Astrocyte (in vitro differentiated cells and primary cell): ENCODE results near the gene INSRR.

Experiments
- EZH2 ChIP-seq: IDR thresholded peaks from 2 replicates; pipeline ENCODE4 v1.6.1; 2012; ENCODE audit warnings: mild to moderate bottlenecking, low read length, inconsistent platforms; ENCODE audit not compliant: insufficient read depth
- TF ChIP-seq, protein P1 (sequence below): IDR thresholded peaks from 2 replicates; pipeline ENCODE4 v1.5.1; 2011; ENCODE audit warnings: low read depth, mild to moderate bottlenecking, inconsistent platforms, low read length, moderate library complexity; ENCODE audit not compliant: insufficient read depth

DNA sequence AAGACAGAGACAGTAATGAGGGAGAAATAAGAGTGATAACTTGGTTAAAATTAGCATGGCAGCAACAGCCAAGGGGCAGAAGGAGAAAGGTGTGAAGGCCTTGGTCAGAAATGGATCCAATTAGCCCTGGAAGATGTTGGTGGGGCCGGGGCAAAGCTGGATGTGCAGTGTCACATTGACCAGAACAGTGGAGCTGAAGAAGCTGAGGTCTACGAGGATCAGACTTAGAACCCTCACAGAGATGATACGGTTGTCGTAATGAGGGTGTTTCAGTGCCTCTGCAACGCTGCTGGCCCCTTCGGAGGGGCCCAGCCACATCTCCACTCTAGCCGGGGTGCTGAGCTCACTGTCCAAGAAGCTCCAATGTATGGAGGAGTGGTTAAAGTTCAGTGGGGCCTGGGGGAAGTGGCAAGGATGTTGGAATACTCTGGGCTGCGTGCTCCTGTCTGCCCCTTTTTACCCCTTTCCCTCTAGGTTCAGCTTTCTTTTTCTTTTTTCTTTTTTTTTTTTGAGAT lies 56.4 kb downstream of the INSRR start:
- TF ChIP-seq, protein P1, sequence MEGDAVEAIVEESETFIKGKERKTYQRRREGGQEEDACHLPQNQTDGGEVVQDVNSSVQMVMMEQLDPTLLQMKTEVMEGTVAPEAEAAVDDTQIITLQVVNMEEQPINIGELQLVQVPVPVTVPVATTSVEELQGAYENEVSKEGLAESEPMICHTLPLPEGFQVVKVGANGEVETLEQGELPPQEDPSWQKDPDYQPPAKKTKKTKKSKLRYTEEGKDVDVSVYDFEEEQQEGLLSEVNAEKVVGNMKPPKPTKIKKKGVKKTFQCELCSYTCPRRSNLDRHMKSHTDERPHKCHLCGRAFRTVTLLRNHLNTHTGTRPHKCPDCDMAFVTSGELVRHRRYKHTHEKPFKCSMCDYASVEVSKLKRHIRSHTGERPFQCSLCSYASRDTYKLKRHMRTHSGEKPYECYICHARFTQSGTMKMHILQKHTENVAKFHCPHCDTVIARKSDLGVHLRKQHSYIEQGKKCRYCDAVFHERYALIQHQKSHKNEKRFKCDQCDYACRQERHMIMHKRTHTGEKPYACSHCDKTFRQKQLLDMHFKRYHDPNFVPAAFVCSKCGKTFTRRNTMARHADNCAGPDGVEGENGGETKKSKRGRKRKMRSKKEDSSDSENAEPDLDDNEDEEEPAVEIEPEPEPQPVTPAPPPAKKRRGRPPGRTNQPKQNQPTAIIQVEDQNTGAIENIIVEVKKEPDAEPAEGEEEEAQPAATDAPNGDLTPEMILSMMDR: no peak
- TF ChIP-seq EZH2: no peak
